OCI-LY1 (cell line): ENCODE measurements around the gene RALGPS2.

Experiments
- EZH2 ChIP-seq: fragments of 200-600 bp; sonication (generic), shearing (Covaris generic); IDR thresholded peaks from 2 replicates; pipeline ENCODE4 v1.8.0; 2017; ENCODE audit warnings: borderline replicate concordance, mixed run types, mild to moderate bottlenecking, antibody characterized with exemption, low read length, moderate library complexity, mixed read lengths
- TF ChIP-seq, protein P1 (sequence below): fragments of 200-600 bp; sonication (generic), shearing (Covaris generic); IDR thresholded peaks from 2 replicates; pipeline ENCODE4 v1.5.1; 2017; ENCODE audit warnings: mild to moderate bottlenecking, antibody characterized with exemption, low read length, moderate library complexity, mixed read lengths

DNA sequence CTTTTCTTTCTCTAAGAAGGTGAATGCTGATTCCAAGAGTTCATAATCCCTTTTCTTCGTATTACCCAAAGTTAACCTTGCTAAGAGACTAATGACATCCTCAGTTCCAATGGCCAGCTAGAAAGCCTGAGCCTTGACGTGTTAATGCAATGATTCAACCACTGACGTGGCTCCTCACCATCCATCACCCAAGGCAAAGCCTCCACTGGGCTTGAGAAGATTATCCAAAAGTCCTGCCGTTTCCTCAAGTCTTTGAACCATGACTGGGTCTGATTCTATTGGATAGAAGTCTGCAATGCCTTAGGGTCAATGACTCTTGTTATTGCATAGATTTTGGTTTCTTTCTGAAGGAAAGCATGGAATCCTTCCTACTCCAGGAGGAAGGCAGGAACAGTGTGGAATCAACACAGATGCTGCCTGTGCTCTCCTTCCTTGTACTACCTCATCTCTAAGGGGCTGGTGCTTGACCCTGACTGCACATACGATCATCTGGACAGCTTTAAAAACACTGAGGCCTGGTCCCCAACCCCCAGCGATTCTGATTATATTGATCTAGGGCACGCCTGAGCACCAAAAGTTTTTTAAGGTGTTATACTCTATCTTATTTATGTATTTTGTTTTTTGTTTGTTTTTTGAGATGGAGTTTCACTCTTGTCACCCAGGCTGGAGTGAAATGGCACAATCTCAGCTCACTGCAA, 215.2 kb downstream of the RALGPS2 start:
- TF ChIP-seq, protein P1, sequence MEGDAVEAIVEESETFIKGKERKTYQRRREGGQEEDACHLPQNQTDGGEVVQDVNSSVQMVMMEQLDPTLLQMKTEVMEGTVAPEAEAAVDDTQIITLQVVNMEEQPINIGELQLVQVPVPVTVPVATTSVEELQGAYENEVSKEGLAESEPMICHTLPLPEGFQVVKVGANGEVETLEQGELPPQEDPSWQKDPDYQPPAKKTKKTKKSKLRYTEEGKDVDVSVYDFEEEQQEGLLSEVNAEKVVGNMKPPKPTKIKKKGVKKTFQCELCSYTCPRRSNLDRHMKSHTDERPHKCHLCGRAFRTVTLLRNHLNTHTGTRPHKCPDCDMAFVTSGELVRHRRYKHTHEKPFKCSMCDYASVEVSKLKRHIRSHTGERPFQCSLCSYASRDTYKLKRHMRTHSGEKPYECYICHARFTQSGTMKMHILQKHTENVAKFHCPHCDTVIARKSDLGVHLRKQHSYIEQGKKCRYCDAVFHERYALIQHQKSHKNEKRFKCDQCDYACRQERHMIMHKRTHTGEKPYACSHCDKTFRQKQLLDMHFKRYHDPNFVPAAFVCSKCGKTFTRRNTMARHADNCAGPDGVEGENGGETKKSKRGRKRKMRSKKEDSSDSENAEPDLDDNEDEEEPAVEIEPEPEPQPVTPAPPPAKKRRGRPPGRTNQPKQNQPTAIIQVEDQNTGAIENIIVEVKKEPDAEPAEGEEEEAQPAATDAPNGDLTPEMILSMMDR, result no peak
- TF ChIP-seq EZH2, result no peak
